ENCODE data around the gene CAPRIN1.
"Not testable (repeated sequence)": the region's sequence is repeated elsewhere in the genome, so short reads cannot be mapped to it uniquely, and the experiment has no call there.

The CAPRIN1 gene

GRCh38 chr11:34084637-34085036, 33.1 kb downstream of the CAPRIN1 start:
- DNase-seq: no peak

GRCh38 chr11:34086554-34087283, 35.2 kb downstream of the CAPRIN1 start:
- no peak for DNase-seq

GRCh38 chr11:34091825-34092224, 40.3 kb downstream of the CAPRIN1 start:
- no peak for DNase-seq

- DNase-seq: not testable (repeated sequence)
These were observed 43.4 kb downstream of the CAPRIN1 start for GRCh38 chr11:34094900-34095299.

GRCh38 chr11:34098813-34099212, 47.3 kb downstream of the CAPRIN1 start:
- DNase-seq: no peak

- no peak for DNase-seq
These were observed 53.1 kb downstream of the CAPRIN1 start for GRCh38 chr11:34104680-34105078.

GRCh38 chr11:34105079-34105956, 53.8 kb downstream of the CAPRIN1 start, which contains the start of gene NAT10:
Gene NAT10, plus strand, starts transcription at chr11:34105629. Its CDS starts 2,597 bp downstream, at chr11:34108226.
- peak; percentile 43 to 98 (median 92) for DNase-seq

- DNase-seq: peak in 4 of 58 donors; percentile 42 to 69 (median 50)
These were observed 54.5 kb downstream of the CAPRIN1 start for GRCh38 chr11:34105957-34106504.

- DNase-seq: no peak
These were observed 60.3 kb downstream of the CAPRIN1 start for GRCh38 chr11:34111722-34112270.

GRCh38 chr11:34114014-34114413, 62.5 kb downstream of the CAPRIN1 start:
- no peak for DNase-seq

GRCh38 chr11:34114471-34114870, 62.9 kb downstream of the CAPRIN1 start:
- DNase-seq: no peak

GRCh38 chr11:34120651-34121050, 69.1 kb downstream of the CAPRIN1 start:
- DNase-seq: no peak

- DNase-seq: no peak
These were observed 73.5 kb downstream of the CAPRIN1 start for GRCh38 chr11:34124885-34125668.

- DNase-seq: no peak
These were observed 75.7 kb downstream of the CAPRIN1 start for GRCh38 chr11:34126959-34127848.

GRCh38 chr11:34128824-34129223, 77.3 kb downstream of the CAPRIN1 start:
- no peak for DNase-seq

- DNase-seq: no peak
These were observed 80.9 kb downstream of the CAPRIN1 start for GRCh38 chr11:34132261-34132965.

- DNase-seq: no peak
These were observed 83.2 kb downstream of the CAPRIN1 start for GRCh38 chr11:34134765-34135164.

- DNase-seq: no peak
These were observed 83.9 kb downstream of the CAPRIN1 start for GRCh38 chr11:34135439-34135838.

GRCh38 chr11:34136420-34136819, 84.9 kb downstream of the CAPRIN1 start:
- DNase-seq: no peak

All from anterior cingulate cortex (tissue), 58 donors.